ENCODE data around the gene GSG1L. TPM values are rescaled to one million over a fixed set of nuclear protein-coding genes. Genes with fewer than 3 reads are reported as not detected.
A peak's percentile ranks its signal among the peaks of the same experiment; 100 is the strongest.
"Not testable (repeated sequence)": the region's sequence is repeated elsewhere in the genome, so short reads cannot be mapped to it uniquely, and the experiment has no call there.

Gene GSG1L
- polyA plus RNA-seq, 3 donors, result not detected

- Histone ChIP-seq H3K27ac (ENCODE audit: low read depth in 1 of 2, low read length in 2 of 2) (no peak overlapping the region), H3K4me2 (replicated peaks; ENCODE audit: extremely low read depth, low read length, poor library complexity, severe bottlenecking) (no peak overlapping the region), H3K4me3 (replicated peaks in 1 of 3; ENCODE audit: low read depth in 2 of 3, low read length in 3 of 3) (no peak overlapping the region), H3K79me2 (ENCODE audit: insufficient read depth, low read length) (no peaks in the 10 kb centered on the region), H3K9me3 (replicated peaks in 1 of 2; ENCODE audit: control insufficient read depth in 1 of 2, insufficient read depth in 1 of 2, low read length in 2 of 2) (peaks cover 0 to 4% of the 10 kb centered on the region in 2 donors), H3K4me1 (ENCODE audit: control insufficient read depth in 1 of 2, insufficient read depth in 2 of 2, low read length in 2 of 2) (peaks cover 4 to 5% of the 10 kb centered on the region in 2 donors), H3K36me3 (replicated peaks in 1 of 2; ENCODE audit: control insufficient read depth in 1 of 2, insufficient read depth in 2 of 2, low read length in 2 of 2) (peaks cover 6 to 20% of the 10 kb centered on the region in 2 donors), H3K27me3 (ENCODE audit: control insufficient read depth in 2 of 2, insufficient read depth in 2 of 2, low read length in 2 of 2) (no peaks in the 10 kb centered on the region), H3K9ac (ENCODE audit: insufficient read depth, low read length, poor library complexity, severe bottlenecking) (no peak overlapping the region), H2AFZ (ENCODE audit: insufficient read depth, low read depth, low read length, poor library complexity, severe bottlenecking) (no peak overlapping the region), H4K20me1 (ENCODE audit: insufficient read depth, low read length) (no peaks in the 10 kb centered on the region)
- 90% methylated on average over 2 of the region's 5 CpGs for WGBS (ENCODE audit: insufficient coverage)
- intact Hi-C loops (cut with micrococcal nuclease), result no loop called here
- Mint-ChIP-seq H3K27ac (no peak overlapping the region), H3K4me1 (peaks cover 5% of the 10 kb centered on the region), H3K9me3 (peaks cover 0 to 8% (median 4%) of the 10 kb centered on the region in 7 donors), H3K4me3 (no peak overlapping the region), H3K36me3 (peaks cover 12 to 26% of the 10 kb centered on the region in 2 donors), H3K27me3 (ENCODE audit: low read depth in 3 of 3) (peaks cover 0 to 3% (median 0%) of the 10 kb centered on the region in 3 donors)
- no peak for DNase-seq
- TF ChIP-seq, protein P1, sequence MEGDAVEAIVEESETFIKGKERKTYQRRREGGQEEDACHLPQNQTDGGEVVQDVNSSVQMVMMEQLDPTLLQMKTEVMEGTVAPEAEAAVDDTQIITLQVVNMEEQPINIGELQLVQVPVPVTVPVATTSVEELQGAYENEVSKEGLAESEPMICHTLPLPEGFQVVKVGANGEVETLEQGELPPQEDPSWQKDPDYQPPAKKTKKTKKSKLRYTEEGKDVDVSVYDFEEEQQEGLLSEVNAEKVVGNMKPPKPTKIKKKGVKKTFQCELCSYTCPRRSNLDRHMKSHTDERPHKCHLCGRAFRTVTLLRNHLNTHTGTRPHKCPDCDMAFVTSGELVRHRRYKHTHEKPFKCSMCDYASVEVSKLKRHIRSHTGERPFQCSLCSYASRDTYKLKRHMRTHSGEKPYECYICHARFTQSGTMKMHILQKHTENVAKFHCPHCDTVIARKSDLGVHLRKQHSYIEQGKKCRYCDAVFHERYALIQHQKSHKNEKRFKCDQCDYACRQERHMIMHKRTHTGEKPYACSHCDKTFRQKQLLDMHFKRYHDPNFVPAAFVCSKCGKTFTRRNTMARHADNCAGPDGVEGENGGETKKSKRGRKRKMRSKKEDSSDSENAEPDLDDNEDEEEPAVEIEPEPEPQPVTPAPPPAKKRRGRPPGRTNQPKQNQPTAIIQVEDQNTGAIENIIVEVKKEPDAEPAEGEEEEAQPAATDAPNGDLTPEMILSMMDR (IDR thresholded peaks at IDR 0.05), result no peak
Observed at GRCh38 chr16:27743963-27744362, 319.6 kb downstream of the GSG1L start.

DNA sequence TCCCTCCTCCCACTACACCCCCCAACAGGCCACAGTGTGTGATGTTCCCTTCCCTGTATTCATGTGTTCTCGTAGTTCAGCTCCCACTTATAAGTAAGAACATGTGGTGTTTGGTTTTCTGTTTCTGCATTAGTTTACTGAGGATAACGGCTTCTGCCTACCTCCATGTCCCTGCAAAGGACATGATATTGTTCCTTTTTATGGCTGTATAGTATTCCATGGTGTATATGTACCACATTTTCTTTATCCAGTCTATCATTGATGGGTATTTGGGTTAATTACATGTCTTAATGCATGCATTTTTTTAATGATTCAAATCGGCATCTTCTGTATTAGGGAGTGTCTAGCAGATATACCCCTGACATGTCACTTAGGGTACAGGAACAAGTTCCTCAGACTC is 320.5 kb downstream of the GSG1L start:
- H3K36me3 ChIP-seq (replicated peaks in 1 of 2; ENCODE audit: control insufficient read depth in 1 of 2, insufficient read depth in 2 of 2, low read length in 2 of 2), result peaks cover 6 to 20% of the 10 kb centered on the region in 2 donors
- no CpG with 5 or more reads among the region's 3 CpGs for WGBS (ENCODE audit: insufficient coverage)
- peak overlapping the region in 1 of 7 donors; percentile 72 for H3K27ac Mint-ChIP-seq

More for the DNA sequence above, 320.5 kb downstream of the GSG1L start:
- intact Hi-C loops (cut with micrococcal nuclease); H3K27ac ChIP-seq (ENCODE audit: low read depth in 1 of 2, low read length in 2 of 2); H3K9me3 Mint-ChIP-seq; H3K4me2 ChIP-seq (replicated peaks; ENCODE audit: extremely low read depth, low read length, poor library complexity, severe bottlenecking); H3K27me3 ChIP-seq (ENCODE audit: control insufficient read depth in 2 of 2, insufficient read depth in 2 of 2, low read length in 2 of 2); H3K9ac ChIP-seq (ENCODE audit: insufficient read depth, low read length, poor library complexity, severe bottlenecking); H3K4me3 Mint-ChIP-seq; H3K9me3 ChIP-seq (replicated peaks in 1 of 2; ENCODE audit: control insufficient read depth in 1 of 2, insufficient read depth in 1 of 2, low read length in 2 of 2); H3K27me3 Mint-ChIP-seq (ENCODE audit: low read depth in 3 of 3); H2AFZ ChIP-seq (ENCODE audit: insufficient read depth, low read depth, low read length, poor library complexity, severe bottlenecking); H3K79me2 ChIP-seq (ENCODE audit: insufficient read depth, low read length); H3K4me1 Mint-ChIP-seq; H4K20me1 ChIP-seq (ENCODE audit: insufficient read depth, low read length); H3K4me3 ChIP-seq (replicated peaks in 1 of 3; ENCODE audit: low read depth in 2 of 3, low read length in 3 of 3); DNase-seq; H3K4me1 ChIP-seq (ENCODE audit: control insufficient read depth in 1 of 2, insufficient read depth in 2 of 2, low read length in 2 of 2): not testable (repeated sequence)
- H3K36me3 Mint-ChIP-seq, result peaks cover 15 to 29% of the 10 kb centered on the region in 2 donors

Data from CD14-positive monocyte (primary cell).